ENCODE results near the gene CIAO1. TPM values are rescaled to one million over a fixed set of nuclear protein-coding genes. Genes with fewer than 3 reads are reported as not detected.

CIAO1 gene
- total and polyA plus RNA-seq, 7 donors, result 45.6 to 110 (median 77.4) TPM

GRCh38 chr2:96251721-96252292 lies 14.2 kb upstream of the CIAO1 start:
- WGBS, 2 donors, result 74 to 78% methylated on average over 6 of the region's 6 CpGs
- intact Hi-C loops (cut with DNase I), result no loop called here
- Histone ChIP-seq H3K4me1 (peaks cover 0 to 20% (median 8%) of the 10 kb centered on the region in 4 donors), H3K36me3 (peaks cover 11 to 47% (median 37%) of the 10 kb centered on the region in 4 donors), H3K4me3 (no peak overlapping the region), H3K27me3 (no peaks in the 10 kb centered on the region), H3K27ac (peak overlapping the region in 3 of 4 donors; percentile 10 to 33 (median 33)), H3K9me3 (no peaks in the 10 kb centered on the region)
- DNase-seq, result peak; percentile 75
- no peak for TF ChIP-seq CTCF (IDR thresholded peaks at IDR 0.05)

GRCh38 chr2:96252526-96252925 lies 13.5 kb upstream of the CIAO1 start:
- H3K4me3 ChIP-seq, result no peak overlapping the region
- intact Hi-C loops (cut with DNase I), result no loop called here
- no peak overlapping the region for H3K27ac ChIP-seq

GRCh38 chr2:96253006-96253405 lies 13.0 kb upstream of the CIAO1 start:
- H3K4me3 ChIP-seq, result no peak overlapping the region
- 35 to 78% methylated on average over 7 of the region's 7 CpGs for WGBS, 2 donors
- H3K9me3 ChIP-seq, result no peaks in the 10 kb centered on the region
- H3K27me3 ChIP-seq, result no peaks in the 10 kb centered on the region
- intact Hi-C loops (cut with DNase I), result no loop called here
- H3K36me3 ChIP-seq, result peaks cover 11 to 47% (median 37%) of the 10 kb centered on the region in 4 donors
- peaks cover 0 to 26% (median 14%) of the 10 kb centered on the region in 4 donors for H3K4me1 ChIP-seq
- H3K27ac ChIP-seq, result no peak overlapping the region
- no peak for TF ChIP-seq EP300 (IDR thresholded peaks at IDR 0.05)
- no peak for TF ChIP-seq POLR2AphosphoS5 (IDR thresholded peaks at IDR 0.05)
- TF ChIP-seq POLR2A (IDR thresholded peaks at IDR 0.05), result no peak
- TF ChIP-seq CTCF (IDR thresholded peaks at IDR 0.05), result no peak
- DNase-seq, result no peak

More at GRCh38 chr2:96252526-96252925, 13.5 kb upstream of the CIAO1 start:
- H3K27me3 ChIP-seq, result no peaks in the 10 kb centered on the region
- DNase-seq, result no peak
- peaks cover 0 to 21% (median 10%) of the 10 kb centered on the region in 4 donors for H3K4me1 ChIP-seq
- TF ChIP-seq EP300 (IDR thresholded peaks at IDR 0.05) (no peak), CTCF (IDR thresholded peaks at IDR 0.05) (no peak), POLR2A (IDR thresholded peaks at IDR 0.05) (no peak), POLR2AphosphoS5 (IDR thresholded peaks at IDR 0.05) (no peak)
- 94 to 95% methylated on average over 8 of the region's 8 CpGs for WGBS, 2 donors
- H3K36me3 ChIP-seq, result peaks cover 11 to 47% (median 37%) of the 10 kb centered on the region in 4 donors
- H3K9me3 ChIP-seq, result no peaks in the 10 kb centered on the region

GRCh38 chr2:96254571-96254970 lies 11.5 kb upstream of the CIAO1 start:
- TF ChIP-seq CTCF (IDR thresholded peaks at IDR 0.05) (no peak), POLR2A (IDR thresholded peaks at IDR 0.05) (no peak), EP300 (IDR thresholded peaks at IDR 0.05) (no peak), POLR2AphosphoS5 (IDR thresholded peaks at IDR 0.05) (no peak)
- 67 to 88% methylated on average over 11 of the region's 11 CpGs for WGBS, 2 donors
- peak; percentile 58 for DNase-seq
- Histone ChIP-seq H3K4me3 (no peak overlapping the region), H3K27ac (peak overlapping the region in 1 of 4 donors; percentile 18), H3K4me1 (peaks cover 0 to 39% (median 29%) of the 10 kb centered on the region in 4 donors), H3K27me3 (no peaks in the 10 kb centered on the region), H3K9me3 (no peaks in the 10 kb centered on the region), H3K36me3 (peaks cover 11 to 53% (median 37%) of the 10 kb centered on the region in 4 donors)
- intact Hi-C loops (cut with DNase I), result no loop called here

All from sigmoid colon (tissue), 7 donors.